K562 (cell line): ENCODE results near the gene SCARB2. TPM values are rescaled to one million over a fixed set of nuclear protein-coding genes. Genes with fewer than 3 reads are reported as not detected.

Experiments used
- ATAC-seq: fragments of 200-7000 bp; cut with Tn5 transposase; 3 replicates; pipeline ENCODE4 v1.9.1; 2020; ENCODE audit warnings: moderate library complexity
- BruUV-seq: library from RNA; stranded (reverse); fragments of 400-500 nt; replicated peaks from 2 replicates; lab custom pipeline; 2021; lab: Mats Ljungman, UMichigan
- CTCF ChIA-PET: fragments of 300-600 bp; formaldehyde crosslinking; extraction: SDS; loops from one replicate; lab custom pipeline; 2021; ENCODE audit warnings: low intra/inter-chr PET ratio; lab: Yijun Ruan, JAX
- POLR2A ChIA-PET: fragments of 300-600, 350-650 bp; sonication (Branson Sonifier 250); formaldehyde crosslinking; extraction: SDS; loops from one replicate; lab custom pipeline; 2021; ENCODE audit warnings: antibody characterized with exemption, inconsistent platforms; lab: Yijun Ruan, JAX
- DNase-seq, 4 experiments: peaks; one replicate each; pipeline versions ENCODE4 v3.0.0 to v3.0.0-alpha.2; 2011 to 2018; ENCODE audit warnings: low spot score in 3 of 4, mixed read lengths in 3 of 4; ENCODE audit errors: extremely low read depth in 1 of 4
- FAIRE-seq: peaks from 2 replicates; lab custom pipeline; 2011; peaks lifted over from hg19 to GRCh38; lab: Jason Lieb, UNC
- H2AFZ ChIP-seq: 2 replicates; pipeline ENCODE4 v1.6.0; 2011; ENCODE audit warnings: low read depth, low read length, control low read depth, inconsistent platforms
- H3K27ac ChIP-seq: fragments of 200-600 bp; 3 replicates; pipeline ENCODE4 v1.8.0; 2011; ENCODE audit warnings: low read depth, mild to moderate bottlenecking, control low read depth, inconsistent platforms, low read length, moderate library complexity, mixed read lengths; ENCODE audit errors: extremely low read depth
- H3K27me3 ChIP-seq, 2 experiments: fragments of 300-600 bp in 1 of 2; 2 replicates in 1 of 2; 3 replicates in 1 of 2; pipeline versions ENCODE4 v1.6.0 to v1.8.0; 2011; ENCODE audit warnings: inconsistent platforms in 2 of 2, low read length in 2 of 2, mild to moderate bottlenecking in 1 of 2, mixed read lengths in 1 of 2, moderate library complexity in 1 of 2; ENCODE audit not compliant: control insufficient read depth in 2 of 2, insufficient read depth in 2 of 2
- H3K36me3 ChIP-seq: fragments of 300-600 bp; 3 replicates; pipeline ENCODE4 v1.8.0; 2011; ENCODE audit warnings: mild to moderate bottlenecking, low read length, inconsistent platforms; ENCODE audit not compliant: control insufficient read depth, insufficient read depth
- H3K4me1 ChIP-seq, 2 experiments: fragments of 200-600 bp in 1 of 2; replicated peaks in 1 of 2; 2 replicates in 1 of 2; 3 replicates in 1 of 2; pipeline versions ENCODE4 v1.5.1 to v1.8.0; 2011; ENCODE audit warnings: inconsistent platforms in 2 of 2, low read length in 2 of 2, mild to moderate bottlenecking in 1 of 2, mixed read lengths in 1 of 2, moderate library complexity in 1 of 2; ENCODE audit not compliant: control insufficient read depth in 2 of 2, insufficient read depth in 2 of 2
- H3K4me2 ChIP-seq: 2 replicates; pipeline ENCODE4 v1.6.1; 2011; ENCODE audit warnings: low read length, control low read depth, inconsistent platforms, mixed read lengths; ENCODE audit not compliant: insufficient read depth
- H3K4me3 ChIP-seq: fragments of 200-600 bp; sonication (generic), shearing (Covaris generic); 2 replicates; pipeline ENCODE4 v1.5.1; 2016; ENCODE audit warnings: control low read depth, inconsistent platforms
- H3K79me2 ChIP-seq: fragments of 200-600 bp; 3 replicates; pipeline ENCODE4 v1.8.0; 2011; ENCODE audit warnings: low read length, inconsistent platforms; ENCODE audit not compliant: control insufficient read depth, insufficient read depth
- H3K9ac ChIP-seq, 2 experiments: 2 replicates each; pipeline versions ENCODE4 v1.6.0 to v1.6.1; 2011; ENCODE audit warnings: low read depth in 2 of 2, low read length in 2 of 2, control low read depth in 1 of 2, inconsistent platforms in 1 of 2, mild to moderate bottlenecking in 1 of 2, mixed read lengths in 1 of 2; ENCODE audit not compliant: insufficient read depth in 1 of 2
- H3K9me1 ChIP-seq: one replicate; pipeline ENCODE4 v1.6.0; 2011; ENCODE audit warnings: inconsistent platforms, mild to moderate bottlenecking, low read length, moderate library complexity; ENCODE audit not compliant: control insufficient read depth, insufficient read depth
- H3K9me3 ChIP-seq: replicated peaks from 2 replicates; pipeline ENCODE4 v1.5.1; 2011; ENCODE audit warnings: low read depth, low read length, inconsistent platforms; ENCODE audit not compliant: control insufficient read depth, insufficient read depth
- H4K20me1 ChIP-seq: replicated peaks from 2 replicates; pipeline ENCODE4 v1.6.1; 2011; ENCODE audit warnings: low read length, inconsistent platforms, mixed read lengths; ENCODE audit not compliant: control insufficient read depth, insufficient read depth
- ARID1B ChIP-seq: fragments of 450-650 bp; IDR thresholded peaks from 2 replicates; pipeline ENCODE4 v1.6.1; 2016; ENCODE audit warnings: antibody characterized with exemption, mild to moderate bottlenecking, inconsistent platforms
- SMAD4 ChIP-seq: fragments of 250-450 bp; sonication (Bioruptor Pico); conservative IDR thresholded peaks from 2 replicates; pipeline ENCODE4 v1.8.0; 2021; ENCODE audit warnings: inconsistent platforms, mild to moderate bottlenecking, moderate library complexity
- ZBTB43 ChIP-seq: sonication (generic); formaldehyde crosslinking; IDR thresholded peaks from 2 replicates; pipeline ENCODE4 v1.8.0; 2023; ENCODE audit warnings: mild to moderate bottlenecking, missing genetic modification reagents
- WGBS: fragments of 100-300 bp; shearing (Covaris generic); methylation state at CpG from one replicate; pipeline ENCODE4 v1.1.6; 2016; ENCODE audit warnings: low coverage, mixed read lengths; ENCODE audit not compliant: insufficient coverage; ENCODE audit errors: missing lambda C conversion rate; 5-methylcytosine and 5-hydroxymethylcytosine counted together
- in situ Hi-C: fragments of 300-500 bp; cut with MboI; formaldehyde crosslinking; loops from 4 replicates; pipeline ENCODE4 v1.15.0; 2018; ENCODE audit warnings: inconsistent platforms, mixed read lengths
- intact Hi-C: fragments of 100-400 bp; cut with micrococcal nuclease; formaldehyde crosslinking; loops from 2 replicates; pipeline ENCODE4 v1.14.2; 2022
- polyA plus RNA-seq, 8 experiments: library from polyadenylated mRNA; depleted of rRNA in 4 of 8; stranded (reverse) in 5 of 8; unstranded in 3 of 8; fragments of >200 nt; fragmentation: Nextera tagmentation in 2 of 8; fragmentation: Illumina TruSeq in 1 of 8; extraction: Ambion mirVana in 2 of 8; extraction: Trizol in 1 of 8; gene quantifications; 2 replicates each; pipeline versions ENCODE4 v1.2.1 to v1.2.3, GENCODE V29; 2011 to 2014; ENCODE audit warnings: inconsistent platforms in 1 of 8, missing spikeins in 1 of 8
- total RNA-seq, 7 experiments: library from RNA; depleted of rRNA in 6 of 7; stranded (reverse); fragments of >200 nt in 6 of 7; fragmentation: Illumina TruSeq in 2 of 7; extraction: Trizol in 2 of 7; gene quantifications; 2 replicates each; pipeline versions ENCODE4 v1.2.1 to v1.2.3, GENCODE V29; 2011 to 2021; ENCODE audit warnings: low replicate concordance in 1 of 7

Gene SCARB2
- total and polyA plus RNA-seq, 9 of the 15 experiments (the other 6 are each of a cell fraction or from before 2014, with no cell fraction given): 6.1 to 25.8 (median 17.8) TPM

GRCh38 chr4:76206222-76206942 is 7.2 kb downstream of the SCARB2 start:
- Histone ChIP-seq H3K9ac (no peak overlapping the region), H3K36me3 (no peaks in the 10 kb centered on the region), H3K9me1 (no peaks in the 10 kb centered on the region), H3K4me2 (no peak overlapping the region), H3K9me3 (no peaks in the 10 kb centered on the region), H2AFZ (no peak overlapping the region), H4K20me1 (no peaks in the 10 kb centered on the region), H3K79me2 (peaks cover 4% of the 10 kb centered on the region; the same call in 1 of the 3 replicates), H3K27ac (no peak overlapping the region), H3K27me3 (no peaks in the 10 kb centered on the region), H3K4me1 (peaks cover 0 to 7% of the 10 kb centered on the region in 2 experiments; a peak in 1 of 5 replicates), H3K4me3 (no peak overlapping the region)
- no peak for ATAC-seq
- CTCF ChIA-PET: no interaction called here
- intact Hi-C loops: no loop called here
- TF ChIP-seq SMAD4 (CRISPR knock-in tag): no peak
- no peak for TF ChIP-seq ZBTB43
- in situ Hi-C loops: no loop called here
- POLR2A ChIA-PET: interaction anchor here (0.6 to 1.1 kb wide), 2 partner anchors 9 to 18 kb away, joined by 3 read pairs; no protein-coding TSS in a partner anchor
- DNase-seq: no peak
- FAIRE-seq: no peak
- no TSS peak for BruUV-seq
- WGBS: 74% methylated on average over 7 of the region's 7 CpGs

- no peak for FAIRE-seq
- no peak overlapping the region for H3K27ac ChIP-seq
- H3K79me2 ChIP-seq: peaks cover 4% of the 10 kb centered on the region; the same call in 1 of the 3 replicates
- no peaks in the 10 kb centered on the region for H3K27me3 ChIP-seq
- no peak for ATAC-seq
- intact Hi-C loops: no loop called here
- BruUV-seq: no TSS peak
- peaks cover 0 to 11% of the 10 kb centered on the region in 2 experiments; a peak in 2 of 5 replicates for H3K4me1 ChIP-seq
- no peaks in the 10 kb centered on the region for H3K9me3 ChIP-seq
- H3K9ac ChIP-seq: no peak overlapping the region
- no peaks in the 10 kb centered on the region for H3K36me3 ChIP-seq
- in situ Hi-C loops: no loop called here
- no peak for TF ChIP-seq ARID1B
- DNase-seq: no peak
- H3K4me2 ChIP-seq: no peak overlapping the region
- no peaks in the 10 kb centered on the region for H4K20me1 ChIP-seq
- no peak overlapping the region for H3K4me3 ChIP-seq
- H3K9me1 ChIP-seq: no peaks in the 10 kb centered on the region
- CTCF ChIA-PET: no interaction called here
- POLR2A ChIA-PET: interaction anchor here (0.6 kb wide), 1 partner anchor 383 kb away, joined by 4 read pairs; no protein-coding TSS in a partner anchor
- H2AFZ ChIP-seq: no peak overlapping the region
Observed at GRCh38 chr4:76205476-76205875, 8.1 kb downstream of the SCARB2 start.
